ENCODE data around the gene ADGRV1. TPM values are rescaled to one million over a fixed set of nuclear protein-coding genes. Genes with fewer than 3 reads are reported as not detected.

The ADGRV1 gene
- total RNA-seq, 1 donor from 2014 or later = 18.2 TPM

- peaks cover 2% of the 10 kb centered on the region for H3K9me3 Mint-ChIP-seq (ENCODE audit: unreplicated experiment)
- no peaks in the 10 kb centered on the region for H3K36me3 Mint-ChIP-seq (ENCODE audit: unreplicated experiment)
- TF ChIP-seq CTCF (IDR thresholded peaks at IDR 0.05; ENCODE audit: partially characterized antibody, unreplicated experiment) = no peak
- H3K27ac Mint-ChIP-seq (ENCODE audit: unreplicated experiment) = peak overlapping the region; percentile 82
- peaks cover 7% of the 10 kb centered on the region for H3K4me1 Mint-ChIP-seq (ENCODE audit: low read depth, unreplicated experiment)
- no peaks in the 10 kb centered on the region for H3K27me3 Mint-ChIP-seq (ENCODE audit: unreplicated experiment)
- peak; percentile 59 for DNase-seq
- peak overlapping the region; percentile 58 for H3K4me3 Mint-ChIP-seq (ENCODE audit: unreplicated experiment)
Observed at GRCh38 chr5:90940227-90940995, 381.8 kb downstream of the ADGRV1 start.

GRCh38 chr5:90941002-90941720 is 382.6 kb downstream of the ADGRV1 start:
- Mint-ChIP-seq H3K27ac (ENCODE audit: unreplicated experiment) (peak overlapping the region; percentile 82), H3K36me3 (ENCODE audit: unreplicated experiment) (no peaks in the 10 kb centered on the region)
- no peak for DNase-seq

GRCh38 chr5:90944116-90944515 is 385.5 kb downstream of the ADGRV1 start:
- H3K4me1 Mint-ChIP-seq (ENCODE audit: low read depth, unreplicated experiment) = peaks cover 6% of the 10 kb centered on the region
- no peaks in the 10 kb centered on the region for H3K27me3 Mint-ChIP-seq (ENCODE audit: unreplicated experiment)
- H3K9me3 Mint-ChIP-seq (ENCODE audit: unreplicated experiment) = peaks cover 2% of the 10 kb centered on the region
- TF ChIP-seq CTCF (IDR thresholded peaks at IDR 0.05; ENCODE audit: partially characterized antibody, unreplicated experiment) = no peak
- DNase-seq = no peak
- H3K36me3 Mint-ChIP-seq (ENCODE audit: unreplicated experiment) = no peaks in the 10 kb centered on the region
- no peak overlapping the region for H3K4me3 Mint-ChIP-seq (ENCODE audit: unreplicated experiment)
- H3K27ac Mint-ChIP-seq (ENCODE audit: unreplicated experiment) = no peak overlapping the region

More at GRCh38 chr5:90941002-90941720, 382.6 kb downstream of the ADGRV1 start:
- Mint-ChIP-seq H3K9me3 (ENCODE audit: unreplicated experiment) (peaks cover 2% of the 10 kb centered on the region), H3K4me3 (ENCODE audit: unreplicated experiment) (no peak overlapping the region), H3K27me3 (ENCODE audit: unreplicated experiment) (no peaks in the 10 kb centered on the region), H3K4me1 (ENCODE audit: low read depth, unreplicated experiment) (peaks cover 7% of the 10 kb centered on the region)
- no peak for TF ChIP-seq CTCF (IDR thresholded peaks at IDR 0.05; ENCODE audit: partially characterized antibody, unreplicated experiment)

- H3K27me3 Mint-ChIP-seq (ENCODE audit: unreplicated experiment) = no peaks in the 10 kb centered on the region
- H3K27ac Mint-ChIP-seq (ENCODE audit: unreplicated experiment) = no peak overlapping the region
- H3K4me3 Mint-ChIP-seq (ENCODE audit: unreplicated experiment) = no peak overlapping the region
- H3K9me3 Mint-ChIP-seq (ENCODE audit: unreplicated experiment) = peaks cover 2% of the 10 kb centered on the region
- H3K4me1 Mint-ChIP-seq (ENCODE audit: low read depth, unreplicated experiment) = no peaks in the 10 kb centered on the region
- no peak for TF ChIP-seq CTCF (IDR thresholded peaks at IDR 0.05; ENCODE audit: partially characterized antibody, unreplicated experiment)
- DNase-seq = no peak
- H3K36me3 Mint-ChIP-seq (ENCODE audit: unreplicated experiment) = no peaks in the 10 kb centered on the region
Observed at GRCh38 chr5:90947667-90948066, 389.1 kb downstream of the ADGRV1 start.

- H3K4me3 Mint-ChIP-seq (ENCODE audit: unreplicated experiment) = no peak overlapping the region
- H3K9me3 Mint-ChIP-seq (ENCODE audit: unreplicated experiment) = no peaks in the 10 kb centered on the region
- H3K4me1 Mint-ChIP-seq (ENCODE audit: low read depth, unreplicated experiment) = no peaks in the 10 kb centered on the region
- TF ChIP-seq CTCF (IDR thresholded peaks at IDR 0.05; ENCODE audit: partially characterized antibody, unreplicated experiment) = no peak
- DNase-seq = no peak
- no peaks in the 10 kb centered on the region for H3K27me3 Mint-ChIP-seq (ENCODE audit: unreplicated experiment)
- no peaks in the 10 kb centered on the region for H3K36me3 Mint-ChIP-seq (ENCODE audit: unreplicated experiment)
- no peak overlapping the region for H3K27ac Mint-ChIP-seq (ENCODE audit: unreplicated experiment)
Observed at GRCh38 chr5:90948969-90949368, 390.4 kb downstream of the ADGRV1 start.

Measured in glutamatergic neuron (in vitro differentiated cells).